Neural crest cell (in vitro differentiated cells): ENCODE results near the gene RETREG1. TPM values are rescaled to one million over a fixed set of nuclear protein-coding genes. Genes with fewer than 3 reads are reported as not detected.
"Not testable (repeated sequence)": the region's sequence is repeated elsewhere in the genome, so short reads cannot be mapped to it uniquely, and the experiment has no call there.

Experiments
- DNase-seq: peaks from one replicate; pipeline ENCODE4 v3.0.0; 2021; ENCODE audit warnings: low read depth, mixed read lengths, low spot score
- H3K27ac Mint-ChIP-seq: one replicate; pipeline ENCODE4 v1.8.0; 2021; ENCODE audit warnings: mild to moderate bottlenecking, mixed read lengths; ENCODE audit not compliant: unreplicated experiment
- H3K27me3 Mint-ChIP-seq: 2 replicates; pipeline ENCODE4 v1.8.0; 2021; ENCODE audit warnings: low read depth, mild to moderate bottlenecking, mixed read lengths
- H3K36me3 Mint-ChIP-seq: 2 replicates; pipeline ENCODE4 v1.8.0; 2021; ENCODE audit warnings: low read depth, mild to moderate bottlenecking, mixed read lengths
- H3K4me1 Mint-ChIP-seq: 2 replicates; pipeline ENCODE4 v1.8.0; 2021; ENCODE audit warnings: mixed read lengths
- H3K4me3 Mint-ChIP-seq: one replicate; pipeline ENCODE4 v1.8.0; 2021; ENCODE audit warnings: mild to moderate bottlenecking, mixed read lengths
- H3K9me3 Mint-ChIP-seq: 2 replicates; pipeline ENCODE4 v1.8.0; 2021; ENCODE audit warnings: mixed read lengths
- total RNA-seq: library from RNA; stranded (reverse); gene quantifications from 2 replicates; pipeline ENCODE4 v1.2.1, GENCODE V29; 2021
- TF ChIP-seq, protein P1 (sequence below): fragments of 200-600 bp; sonication (generic); conservative IDR thresholded peaks from 2 replicates; pipeline ENCODE4 v1.5.0; 2021; ENCODE audit warnings: antibody characterized with exemption, mild to moderate bottlenecking

The RETREG1 gene
- total RNA-seq, 1 donor from 2014 or later, result 6.2 TPM

DNA sequence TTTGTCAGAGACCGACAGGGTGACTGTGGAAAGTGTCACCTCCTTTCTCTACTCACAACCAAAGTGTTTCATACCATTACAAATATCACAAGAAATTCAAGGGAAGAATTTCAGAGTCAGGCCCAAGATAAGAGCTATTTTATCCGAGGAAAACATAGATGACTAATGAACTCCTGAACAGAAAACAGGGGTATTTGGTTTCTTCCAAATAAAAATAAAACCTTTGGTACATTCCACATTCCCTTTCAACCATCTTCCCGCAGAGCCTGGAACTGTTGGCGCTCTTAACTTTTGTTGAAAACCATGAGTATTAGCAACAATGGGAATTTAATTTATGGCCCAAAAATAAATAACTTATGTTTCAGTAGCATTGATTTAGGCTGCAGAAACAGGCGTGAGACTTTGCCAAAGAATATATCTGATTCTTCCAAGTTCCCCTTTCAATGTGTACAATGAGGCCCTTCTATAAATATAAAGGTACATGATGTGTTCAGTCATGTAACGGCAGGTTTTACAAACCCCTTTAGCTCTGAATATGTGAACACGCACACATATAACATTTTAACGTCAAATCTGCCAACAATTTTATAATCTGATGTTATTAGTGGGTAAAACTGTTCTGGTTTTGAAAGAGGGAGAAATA, 69.5 kb downstream of the RETREG1 start:
- TF ChIP-seq, protein P1, sequence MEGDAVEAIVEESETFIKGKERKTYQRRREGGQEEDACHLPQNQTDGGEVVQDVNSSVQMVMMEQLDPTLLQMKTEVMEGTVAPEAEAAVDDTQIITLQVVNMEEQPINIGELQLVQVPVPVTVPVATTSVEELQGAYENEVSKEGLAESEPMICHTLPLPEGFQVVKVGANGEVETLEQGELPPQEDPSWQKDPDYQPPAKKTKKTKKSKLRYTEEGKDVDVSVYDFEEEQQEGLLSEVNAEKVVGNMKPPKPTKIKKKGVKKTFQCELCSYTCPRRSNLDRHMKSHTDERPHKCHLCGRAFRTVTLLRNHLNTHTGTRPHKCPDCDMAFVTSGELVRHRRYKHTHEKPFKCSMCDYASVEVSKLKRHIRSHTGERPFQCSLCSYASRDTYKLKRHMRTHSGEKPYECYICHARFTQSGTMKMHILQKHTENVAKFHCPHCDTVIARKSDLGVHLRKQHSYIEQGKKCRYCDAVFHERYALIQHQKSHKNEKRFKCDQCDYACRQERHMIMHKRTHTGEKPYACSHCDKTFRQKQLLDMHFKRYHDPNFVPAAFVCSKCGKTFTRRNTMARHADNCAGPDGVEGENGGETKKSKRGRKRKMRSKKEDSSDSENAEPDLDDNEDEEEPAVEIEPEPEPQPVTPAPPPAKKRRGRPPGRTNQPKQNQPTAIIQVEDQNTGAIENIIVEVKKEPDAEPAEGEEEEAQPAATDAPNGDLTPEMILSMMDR, result no peak
- no peaks in the 10 kb centered on the region for H3K9me3 Mint-ChIP-seq
- H3K4me1 Mint-ChIP-seq, result peaks cover 6% of the 10 kb centered on the region

DNA sequence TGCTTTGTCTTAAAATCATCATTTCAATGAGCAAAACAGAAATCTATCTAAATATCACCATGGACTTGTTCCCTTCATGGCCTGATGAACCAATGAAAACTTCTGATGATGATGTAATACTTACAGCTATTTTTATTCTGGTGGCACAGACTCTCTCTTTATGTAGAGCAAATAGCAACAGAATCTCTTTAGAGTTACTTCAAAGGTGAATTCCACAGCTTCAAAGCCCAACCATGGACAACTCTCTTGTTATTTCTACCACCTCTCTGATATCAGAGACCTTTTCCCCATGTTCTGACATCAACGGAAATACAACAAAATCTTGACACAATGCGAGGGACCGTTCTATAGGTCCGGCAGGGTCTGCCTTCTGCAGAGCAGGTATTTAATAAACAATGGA, 70.1 kb downstream of the RETREG1 start:
- no peak overlapping the region for H3K4me3 Mint-ChIP-seq
- H3K9me3 Mint-ChIP-seq, result no peaks in the 10 kb centered on the region
- no peak for DNase-seq
- peaks cover 6% of the 10 kb centered on the region for H3K4me1 Mint-ChIP-seq
- no peaks in the 10 kb centered on the region for H3K27me3 Mint-ChIP-seq
- no peak overlapping the region for H3K27ac Mint-ChIP-seq
- H3K36me3 Mint-ChIP-seq, result no peaks in the 10 kb centered on the region
- TF ChIP-seq, protein P1, result no peak

More for the DNA sequence above, 69.5 kb downstream of the RETREG1 start:
- no peaks in the 10 kb centered on the region for H3K27me3 Mint-ChIP-seq
- H3K4me3 Mint-ChIP-seq, result no peak overlapping the region
- H3K27ac Mint-ChIP-seq, result no peak overlapping the region
- no peak for DNase-seq
- H3K36me3 Mint-ChIP-seq, result no peaks in the 10 kb centered on the region

DNA sequence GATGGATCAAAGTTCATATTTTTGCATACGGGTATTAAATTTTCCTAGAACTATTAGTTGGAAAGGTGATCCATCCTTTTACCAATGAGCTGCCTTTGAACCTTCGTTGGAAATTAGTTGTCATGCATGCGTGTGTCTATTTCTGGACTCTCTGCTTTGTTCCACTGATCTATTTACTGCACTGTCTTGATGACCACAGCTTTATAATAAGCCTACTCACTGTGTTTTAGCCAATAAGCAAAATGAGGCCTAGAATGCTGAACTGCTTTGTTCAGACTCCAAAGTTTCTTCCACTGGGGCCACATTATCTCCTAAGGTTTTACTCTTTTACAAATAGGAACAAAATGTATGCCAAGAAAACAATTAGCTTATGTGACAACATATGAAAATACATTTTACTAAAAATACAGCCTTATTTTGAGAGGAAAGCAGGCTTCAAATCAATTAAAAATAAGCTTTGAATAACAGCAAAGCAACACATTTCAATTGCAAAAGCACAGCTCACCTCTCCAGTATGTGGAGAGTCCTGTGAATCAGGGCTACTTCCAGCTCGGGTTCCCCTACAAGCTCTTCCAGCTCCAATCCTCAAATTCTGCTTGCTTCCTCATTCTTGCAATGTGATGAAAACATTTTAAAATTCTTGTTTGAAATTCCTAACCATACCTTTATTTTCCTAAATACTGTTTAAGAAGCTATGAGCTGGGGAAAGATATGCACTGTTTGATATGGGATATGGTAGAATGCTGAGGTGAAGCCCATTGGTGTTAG, 72.0 kb downstream of the RETREG1 start:
- Mint-ChIP-seq H3K9me3 (no peaks in the 10 kb centered on the region), H3K27ac (no peak overlapping the region), H3K4me1 (peaks cover 6% of the 10 kb centered on the region), H3K36me3 (no peaks in the 10 kb centered on the region), H3K27me3 (no peaks in the 10 kb centered on the region), H3K4me3 (no peak overlapping the region)
- DNase-seq, result no peak
- TF ChIP-seq, protein P1, result no peak

DNA sequence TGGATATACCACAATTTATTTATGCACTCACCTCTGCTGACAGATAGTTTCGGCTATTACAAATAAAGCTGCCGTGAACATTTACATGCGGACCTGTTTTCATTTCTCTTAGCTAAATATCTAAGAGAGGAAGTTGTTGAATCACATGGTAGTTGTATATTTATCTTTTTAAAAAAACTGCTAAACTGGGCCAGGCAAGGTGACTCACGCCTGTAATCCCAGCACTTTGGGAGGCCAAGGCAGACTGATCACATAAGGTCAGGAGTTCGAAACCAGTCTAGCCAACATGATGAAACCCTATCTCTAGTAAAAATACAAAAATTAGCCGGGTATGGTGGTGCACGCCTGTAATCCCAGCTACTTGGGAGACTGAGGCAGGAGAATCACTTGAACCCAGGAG, 73.6 kb downstream of the RETREG1 start:
- H3K27ac Mint-ChIP-seq, H3K4me3 Mint-ChIP-seq, H3K9me3 Mint-ChIP-seq, DNase-seq, H3K4me1 Mint-ChIP-seq, H3K27me3 Mint-ChIP-seq, H3K36me3 Mint-ChIP-seq: not testable (repeated sequence)

DNA sequence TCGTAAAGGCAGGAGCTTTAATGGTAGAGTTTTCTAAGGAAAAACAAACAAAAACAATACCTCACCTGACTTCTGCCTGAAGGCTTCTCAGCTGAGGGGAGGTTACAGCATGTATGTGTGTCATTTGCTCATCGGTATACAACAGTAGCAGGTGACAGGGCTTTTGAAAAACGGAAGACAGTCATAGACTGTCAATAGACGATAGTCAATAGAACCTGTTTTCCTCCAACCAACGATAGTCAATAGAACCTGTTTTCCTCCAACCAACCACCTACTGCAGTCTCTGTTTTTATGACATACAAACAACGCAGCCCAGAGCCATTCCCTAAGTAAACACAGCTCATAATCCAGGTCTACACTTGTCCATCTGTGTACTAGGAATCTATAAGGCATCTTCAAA, 74.6 kb downstream of the RETREG1 start:
- TF ChIP-seq, protein P1, result no peak
- no peak for DNase-seq
- no peak overlapping the region for H3K4me3 Mint-ChIP-seq
- H3K27ac Mint-ChIP-seq, result no peak overlapping the region
- peaks cover 6% of the 10 kb centered on the region for H3K4me1 Mint-ChIP-seq
- H3K27me3 Mint-ChIP-seq, result no peaks in the 10 kb centered on the region
- H3K9me3 Mint-ChIP-seq, result no peaks in the 10 kb centered on the region
- no peaks in the 10 kb centered on the region for H3K36me3 Mint-ChIP-seq

DNA sequence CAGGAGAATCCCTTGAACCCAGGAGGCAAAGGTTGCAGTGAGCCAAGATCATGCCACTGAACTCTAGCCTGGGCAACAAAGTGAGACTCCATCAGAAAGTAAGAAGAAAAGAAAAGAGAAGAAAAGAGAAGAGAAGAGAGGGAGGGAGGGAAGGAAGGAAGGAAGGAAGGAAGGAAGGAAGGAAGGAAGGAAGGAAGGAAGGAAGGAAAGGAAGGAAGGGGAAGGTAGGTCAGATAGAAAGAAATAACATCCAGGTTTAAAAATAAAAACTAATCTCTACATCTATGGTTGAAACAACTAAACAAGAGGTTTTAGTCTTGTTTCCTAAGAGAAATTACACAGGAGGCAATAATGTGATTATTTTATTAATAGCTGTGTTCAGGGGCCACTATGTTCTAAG, 75.2 kb downstream of the RETREG1 start:
- not testable (repeated sequence) for H3K9me3 Mint-ChIP-seq, H3K27me3 Mint-ChIP-seq, DNase-seq, H3K36me3 Mint-ChIP-seq, H3K4me3 Mint-ChIP-seq, H3K4me1 Mint-ChIP-seq, H3K27ac Mint-ChIP-seq
